ENCODE measurements around the gene DKK1. TPM values are rescaled to one million over a fixed set of nuclear protein-coding genes. Genes with fewer than 3 reads are reported as not detected.
A peak's percentile ranks its signal among the peaks of the same experiment; 100 is the strongest.

The DKK1 gene
- total RNA-seq, 3 donors from 2014 or later: 2.0 to 142 (median 3.3) TPM

- intact Hi-C loops (cut with DNase I; ENCODE audit: low total_unique reads): no loop called here
- DNase-seq (ENCODE audit: low spot score in 2 of 2): no peak
- peaks cover 0 to 30% of the 10 kb centered on the region in 2 donors for H3K27me3 ChIP-seq
- no peak overlapping the region for H3K27ac ChIP-seq
- H3K9me3 ChIP-seq: no peaks in the 10 kb centered on the region
- H3K4me1 ChIP-seq: no peaks in the 10 kb centered on the region
- no peaks in the 10 kb centered on the region for H3K36me3 ChIP-seq
- H3K4me3 ChIP-seq: peak overlapping the region; percentile 38 to 63 (median 45)
- peak; percentile 26 to 69 (median 62) for TF ChIP-seq CTCF (IDR thresholded peaks at IDR 0.05)
- TF ChIP-seq POLR2AphosphoS5 (IDR thresholded peaks at IDR 0.05): no peak
These were observed 5.6 kb upstream of the DKK1 start for GRCh38 chr10:52308251-52309031.

GRCh38 chr10:52312942-52313255, 1.2 kb upstream of the DKK1 start:
- intact Hi-C loops (cut with DNase I; ENCODE audit: low total_unique reads): no loop called here
- Histone ChIP-seq H3K27ac (no peak overlapping the region), H3K27me3 (peaks cover 0 to 41% of the 10 kb centered on the region in 2 donors), H3K4me1 (no peaks in the 10 kb centered on the region), H3K36me3 (no peaks in the 10 kb centered on the region), H3K9me3 (no peaks in the 10 kb centered on the region), H3K4me3 (peak overlapping the region; percentile 54 to 73 (median 55))
- DNase-seq (ENCODE audit: low spot score in 2 of 2): no peak
- TF ChIP-seq POLR2AphosphoS5 (IDR thresholded peaks at IDR 0.05) (no peak), POLR2A (IDR thresholded peaks at IDR 0.05) (no peak), CTCF (IDR thresholded peaks at IDR 0.05) (no peak)

- Histone ChIP-seq H3K9me3 (no peaks in the 10 kb centered on the region), H3K4me1 (no peaks in the 10 kb centered on the region), H3K27me3 (peaks cover 0 to 41% of the 10 kb centered on the region in 2 donors), H3K4me3 (peak overlapping the region; percentile 54 to 73 (median 55)), H3K27ac (no peak overlapping the region), H3K36me3 (no peaks in the 10 kb centered on the region)
- intact Hi-C loops (cut with DNase I; ENCODE audit: low total_unique reads): no loop called here
- TF ChIP-seq POLR2A (IDR thresholded peaks at IDR 0.05) (no peak), POLR2AphosphoS5 (IDR thresholded peaks at IDR 0.05) (no peak), CTCF (IDR thresholded peaks at IDR 0.05) (no peak)
- DNase-seq (ENCODE audit: low spot score in 2 of 2): no peak
These were observed 687 bp upstream of the DKK1 start for GRCh38 chr10:52313256-52313932.

GRCh38 chr10:52314822-52315552, 906 bp downstream of the DKK1 start:
- TF ChIP-seq POLR2AphosphoS5 (IDR thresholded peaks at IDR 0.05) (no peak), POLR2A (IDR thresholded peaks at IDR 0.05) (no peak), CTCF (IDR thresholded peaks at IDR 0.05) (no peak)
- Histone ChIP-seq H3K4me1 (no peaks in the 10 kb centered on the region), H3K36me3 (no peaks in the 10 kb centered on the region), H3K9me3 (no peaks in the 10 kb centered on the region), H3K27me3 (peaks cover 0 to 35% of the 10 kb centered on the region in 2 donors), H3K4me3 (peak overlapping the region; percentile 54 to 73 (median 55)), H3K27ac (no peak overlapping the region)
- intact Hi-C loops (cut with DNase I; ENCODE audit: low total_unique reads): no loop called here
- DNase-seq (ENCODE audit: low spot score in 2 of 2): no peak

Measured in breast epithelium (tissue), 4 donors.